HCT116 (cell line): ENCODE data around the gene CAPRIN2. TPM values are rescaled to one million over a fixed set of nuclear protein-coding genes. Genes with fewer than 3 reads are reported as not detected.

ENCODE experiments used
- ATAC-seq: fragments of 200-7000 bp; cut with Tn5 transposase; 2 replicates; pipeline ENCODE4 v1.9.1; 2020; ENCODE audit warnings: mild to moderate bottlenecking, moderate library complexity
- BruUV-seq: library from RNA; stranded (reverse); fragments of 400-500 nt; replicated peaks from 2 replicates; lab custom pipeline; 2021; lab: Mats Ljungman, UMichigan
- CTCF ChIA-PET: fragments of 300-600 bp; sonication (Branson Sonifier 250); formaldehyde crosslinking; loops from one replicate; lab custom pipeline; 2021; ENCODE audit warnings: antibody characterized with exemption; lab: Charles Lee
- POLR2A ChIA-PET: fragments of 300-600, 350-600 bp; sonication (Branson Sonifier 250); formaldehyde crosslinking; loops from one replicate; lab custom pipeline; 2021; ENCODE audit warnings: antibody characterized with exemption; lab: Charles Lee
- RAD21 ChIA-PET, 2 experiments: fragments of 300-600 bp; sonication (Branson Sonifier 250); formaldehyde crosslinking; loops; one replicate each; lab custom pipeline; 2023; ENCODE audit warnings: low total read pairs in 2 of 2; ENCODE audit not compliant: uncharacterized antibody in 2 of 2, unreplicated experiment in 2 of 2, low non-redundant PET in 1 of 2; lab: Charles Lee
- DNase-seq: peaks from one replicate; pipeline ENCODE4 v3.0.0-alpha.2; 2010; ENCODE audit warnings: low read depth, low spot score
- H2AFZ ChIP-seq: fragments of 200-600 bp; shearing (Covaris generic), sonication (generic); 2 replicates; pipeline ENCODE4 v1.6.1; 2017; ENCODE audit warnings: low read depth, mixed run types, mixed read lengths, antibody characterized with exemption, low read length; ENCODE audit not compliant: poor library complexity, severe bottlenecking
- H3K27ac ChIP-seq: 2 replicates; pipeline ENCODE4 v1.5.1; 2012; ENCODE audit warnings: low read depth, low read length
- H3K27me3 ChIP-seq: fragments of 200-600 bp; sonication (generic); 2 replicates; pipeline ENCODE4 v1.6.1; 2016; ENCODE audit warnings: mixed run types, low read length, mixed read lengths; ENCODE audit not compliant: insufficient read depth
- H3K36me3 ChIP-seq, 2 experiments: fragments of 200-500 bp in 1 of 2; fragments of 200-600 bp in 1 of 2; sonication (Bioruptor generic) in 1 of 2; sonication (generic) in 1 of 2; 2 replicates each; pipeline versions ENCODE4 v1.5.1 to v1.6.1; 2014 to 2016; ENCODE audit warnings: low read length in 2 of 2, inconsistent platforms in 1 of 2, mixed read lengths in 1 of 2, mixed run types in 1 of 2; ENCODE audit not compliant: insufficient read depth in 2 of 2, control insufficient read depth in 1 of 2
- H3K4me1 ChIP-seq, 2 experiments: fragments of 200-600 bp in 1 of 2; sonication (generic) in 1 of 2; 2 replicates each; pipeline versions ENCODE4 v1.5.1 to v1.6.1; 2012 to 2017; ENCODE audit warnings: low read length in 2 of 2, inconsistent platforms in 1 of 2, mild to moderate bottlenecking in 1 of 2, mixed read lengths in 1 of 2, mixed run types in 1 of 2, moderate library complexity in 1 of 2; ENCODE audit not compliant: insufficient read depth in 2 of 2, control insufficient read depth in 1 of 2
- H3K4me2 ChIP-seq: fragments of 200-600 bp; sonication (generic); 2 replicates; pipeline ENCODE4 v1.6.1; 2017; ENCODE audit warnings: mixed run types, low read length, mixed read lengths
- H3K4me3 ChIP-seq, 2 experiments: fragments of 200-600 bp in 1 of 2; sonication (generic) in 1 of 2; replicated peaks in 1 of 2; 2 replicates each; pipeline ENCODE4 v1.5.1; 2011 to 2016; ENCODE audit warnings: low read length in 2 of 2, control low read depth in 1 of 2, low read depth in 1 of 2, mild to moderate bottlenecking in 1 of 2, mixed read lengths in 1 of 2, mixed run types in 1 of 2
- H3K79me2 ChIP-seq: fragments of 200-600 bp; sonication (generic); 2 replicates; pipeline ENCODE4 v1.6.1; 2017; ENCODE audit warnings: mild to moderate bottlenecking, mixed run types, low read length, moderate library complexity, mixed read lengths; ENCODE audit not compliant: insufficient read depth
- H3K9ac ChIP-seq: fragments of 200-600 bp; sonication (generic); 2 replicates; pipeline ENCODE4 v1.6.1; 2016; ENCODE audit warnings: low read length, mixed read lengths
- H3K9me2 ChIP-seq: fragments of 200-600 bp; sonication (generic), shearing (Covaris generic); 2 replicates; pipeline ENCODE4 v1.6.1; 2017; ENCODE audit warnings: mixed run types, mild to moderate bottlenecking, moderate library complexity; ENCODE audit not compliant: insufficient read depth
- H3K9me3 ChIP-seq, 2 experiments: fragments of 200-500 bp in 1 of 2; fragments of 200-600 bp in 1 of 2; sonication (Bioruptor generic) in 1 of 2; sonication (generic) in 1 of 2; 2 replicates each; pipeline ENCODE4 v1.6.1; 2014 to 2017; ENCODE audit warnings: low read length in 2 of 2, mixed read lengths in 2 of 2, inconsistent platforms in 1 of 2, low read depth in 1 of 2, mild to moderate bottlenecking in 1 of 2, mixed run types in 1 of 2, moderate library complexity in 1 of 2; ENCODE audit not compliant: control insufficient read depth in 1 of 2, insufficient read depth in 1 of 2
- H4K20me1 ChIP-seq: fragments of 200-600 bp; sonication (generic), shearing (Covaris generic); 2 replicates; pipeline ENCODE4 v1.6.1; 2017; ENCODE audit warnings: mixed run types, mild to moderate bottlenecking, moderate library complexity; ENCODE audit not compliant: insufficient read depth
- CBX3 ChIP-seq: IDR thresholded peaks from 2 replicates; pipeline ENCODE4 v1.6.1; 2012; ENCODE audit warnings: low read depth
- CEBPB ChIP-seq: IDR thresholded peaks from 2 replicates; pipeline ENCODE4 v1.6.1; 2012; ENCODE audit warnings: low read depth
- EZH2 ChIP-seq: fragments of 200-600 bp; sonication (generic); IDR thresholded peaks from 2 replicates; pipeline ENCODE4 v1.6.1; 2017; ENCODE audit warnings: antibody characterized with exemption, mixed run types
- FOSL1 ChIP-seq: IDR thresholded peaks from 2 replicates; pipeline ENCODE4 v1.6.1; 2012; ENCODE audit warnings: low read depth
- JUND ChIP-seq: IDR thresholded peaks from 2 replicates; pipeline ENCODE4 v1.6.1; 2012
- POLR2AphosphoS5 ChIP-seq: IDR thresholded peaks from 2 replicates; pipeline ENCODE4 v1.6.1; 2011; ENCODE audit warnings: mild to moderate bottlenecking, low read depth, low read length, moderate library complexity
- TCF7L2 ChIP-seq: IDR thresholded peaks from 2 replicates; pipeline ENCODE4 v1.7.0; 2011; ENCODE audit warnings: borderline replicate concordance, inconsistent platforms; ENCODE audit not compliant: insufficient read depth, insufficient read length; ENCODE audit errors: extremely low read depth
- YY1 ChIP-seq: IDR thresholded peaks from 2 replicates; pipeline ENCODE4 v1.6.1; 2011; ENCODE audit warnings: low read length, low read depth, moderate library complexity, mild to moderate bottlenecking; ENCODE audit not compliant: insufficient replicate concordance; ENCODE audit errors: extremely low read depth
- ZBTB33 ChIP-seq: IDR thresholded peaks from 2 replicates; pipeline ENCODE4 v1.6.1; 2011; ENCODE audit warnings: mild to moderate bottlenecking, low read length, moderate library complexity; ENCODE audit not compliant: insufficient replicate concordance; ENCODE audit errors: extremely low read depth
- intact Hi-C: fragments of 100-400 bp; cut with micrococcal nuclease; formaldehyde crosslinking; loops from 2 replicates; pipeline ENCODE4 v1.10.0; 2022
- total RNA-seq: library from RNA; stranded (reverse); gene quantifications from one replicate; pipeline ENCODE4 v1.2.1, GENCODE V29; 2021; ENCODE audit not compliant: unreplicated experiment
- TF ChIP-seq, protein P1 (sequence below): IDR thresholded peaks from 2 replicates; pipeline ENCODE4 v1.6.1; 2012
- TF ChIP-seq, protein P2 (sequence below): IDR thresholded peaks from 2 replicates; pipeline ENCODE4 v1.6.1; 2012; ENCODE audit warnings: low read depth
- TF ChIP-seq, protein P3 (sequence below): IDR thresholded peaks from 2 replicates; pipeline ENCODE4 v1.6.1; 2012

Gene CAPRIN2
- total RNA-seq, 1 experiment from 2014 or later = 30.8 TPM

DNA sequence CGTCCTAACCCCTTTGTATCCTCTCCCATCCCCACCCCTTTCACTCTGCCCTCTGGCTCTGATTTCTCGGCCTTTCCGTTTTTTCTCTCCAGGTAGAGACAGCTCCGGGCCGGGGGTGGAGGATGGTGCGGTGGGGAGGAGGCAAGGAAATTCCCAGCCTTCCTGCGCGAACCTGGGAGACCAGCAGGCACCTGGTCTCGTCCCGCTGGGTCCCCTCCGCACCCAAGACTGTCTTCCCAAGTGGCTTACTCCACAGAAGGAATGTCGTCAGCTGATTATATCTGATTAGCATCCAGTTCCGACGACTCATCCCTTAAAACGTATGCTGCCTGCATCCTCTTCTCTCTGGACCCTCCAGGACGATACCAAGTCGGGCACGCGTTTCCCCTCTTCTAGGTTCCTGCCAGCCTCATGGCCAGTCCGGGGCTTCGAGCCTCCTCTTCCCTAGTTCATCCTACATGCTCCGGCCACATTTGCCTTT lies 42.2 kb upstream of the CAPRIN2 start:
- no peak for DNase-seq
- BruUV-seq = no TSS peak
- Histone ChIP-seq H3K79me2 (peaks cover 5% of the 10 kb centered on the region; the same call in 1 of the 2 replicates), H3K4me1 (peaks cover 27 to 53% of the 10 kb centered on the region in 2 experiments), H3K27me3 (no peaks in the 10 kb centered on the region), H3K27ac (no peak overlapping the region; the same call in 1 of the 2 replicates)
- POLR2A ChIA-PET = interaction anchor here (0.7 to 3.4 kb wide), 3 partner anchors 9 to 1305 kb away, joined by 3 to 27 read pairs (median 4); partner anchors contain the start of gene CAPRIN2
- intact Hi-C loops = loop anchor here (5.0 kb wide), 1 partner anchor 100 kb away; the partner anchor contains the start of gene IPO8
- TF ChIP-seq YY1 (no peak), EZH2 (no peak), POLR2AphosphoS5 (no peak), CEBPB (no peak), ZBTB33 (no peak), FOSL1 (no peak), TCF7L2 (no peak), JUND (no peak), CBX3 (no peak)
- TF ChIP-seq, protein P1, sequence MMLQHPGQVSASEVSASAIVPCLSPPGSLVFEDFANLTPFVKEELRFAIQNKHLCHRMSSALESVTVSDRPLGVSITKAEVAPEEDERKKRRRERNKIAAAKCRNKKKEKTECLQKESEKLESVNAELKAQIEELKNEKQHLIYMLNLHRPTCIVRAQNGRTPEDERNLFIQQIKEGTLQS = no peak
- TF ChIP-seq, protein P2, sequence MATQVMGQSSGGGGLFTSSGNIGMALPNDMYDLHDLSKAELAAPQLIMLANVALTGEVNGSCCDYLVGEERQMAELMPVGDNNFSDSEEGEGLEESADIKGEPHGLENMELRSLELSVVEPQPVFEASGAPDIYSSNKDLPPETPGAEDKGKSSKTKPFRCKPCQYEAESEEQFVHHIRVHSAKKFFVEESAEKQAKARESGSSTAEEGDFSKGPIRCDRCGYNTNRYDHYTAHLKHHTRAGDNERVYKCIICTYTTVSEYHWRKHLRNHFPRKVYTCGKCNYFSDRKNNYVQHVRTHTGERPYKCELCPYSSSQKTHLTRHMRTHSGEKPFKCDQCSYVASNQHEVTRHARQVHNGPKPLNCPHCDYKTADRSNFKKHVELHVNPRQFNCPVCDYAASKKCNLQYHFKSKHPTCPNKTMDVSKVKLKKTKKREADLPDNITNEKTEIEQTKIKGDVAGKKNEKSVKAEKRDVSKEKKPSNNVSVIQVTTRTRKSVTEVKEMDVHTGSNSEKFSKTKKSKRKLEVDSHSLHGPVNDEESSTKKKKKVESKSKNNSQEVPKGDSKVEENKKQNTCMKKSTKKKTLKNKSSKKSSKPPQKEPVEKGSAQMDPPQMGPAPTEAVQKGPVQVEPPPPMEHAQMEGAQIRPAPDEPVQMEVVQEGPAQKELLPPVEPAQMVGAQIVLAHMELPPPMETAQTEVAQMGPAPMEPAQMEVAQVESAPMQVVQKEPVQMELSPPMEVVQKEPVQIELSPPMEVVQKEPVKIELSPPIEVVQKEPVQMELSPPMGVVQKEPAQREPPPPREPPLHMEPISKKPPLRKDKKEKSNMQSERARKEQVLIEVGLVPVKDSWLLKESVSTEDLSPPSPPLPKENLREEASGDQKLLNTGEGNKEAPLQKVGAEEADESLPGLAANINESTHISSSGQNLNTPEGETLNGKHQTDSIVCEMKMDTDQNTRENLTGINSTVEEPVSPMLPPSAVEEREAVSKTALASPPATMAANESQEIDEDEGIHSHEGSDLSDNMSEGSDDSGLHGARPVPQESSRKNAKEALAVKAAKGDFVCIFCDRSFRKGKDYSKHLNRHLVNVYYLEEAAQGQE = no peak
- TF ChIP-seq, protein P3, sequence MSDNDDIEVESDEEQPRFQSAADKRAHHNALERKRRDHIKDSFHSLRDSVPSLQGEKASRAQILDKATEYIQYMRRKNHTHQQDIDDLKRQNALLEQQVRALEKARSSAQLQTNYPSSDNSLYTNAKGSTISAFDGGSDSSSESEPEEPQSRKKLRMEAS = no peak; the same call in 1 of the 2 replicates
- TF ChIP-seq, all 23 proteins: peak for 0
- H3K4me3 ChIP-seq = peak overlapping the region; percentile 75 to 76
- H4K20me1 ChIP-seq = no peaks in the 10 kb centered on the region
- H3K9me3 ChIP-seq = no peaks in the 10 kb centered on the region
- H3K4me2 ChIP-seq = peak overlapping the region; percentile 96
- no peak for ATAC-seq
- ChIA-PET RAD21 (no interaction called here), CTCF (interaction anchor here (0.8 to 1.0 kb wide), 2 partner anchors 62 to 356 kb away, joined by 3 to 4 read pairs; no protein-coding TSS in a partner anchor)
- H3K36me3 ChIP-seq = peaks cover 0 to 18% of the 10 kb centered on the region in 2 experiments; a peak in 1 of 4 replicates
- peak overlapping the region; percentile 82 for H3K9ac ChIP-seq
- no peak overlapping the region for H2AFZ ChIP-seq
- H3K9me2 ChIP-seq = no peaks in the 10 kb centered on the region
